Keratinocyte (primary cell): ENCODE measurements around the gene TPTE. TPM values are rescaled to one million over a fixed set of nuclear protein-coding genes. Genes with fewer than 3 reads are reported as not detected.
"Not testable (repeated sequence)": the region's sequence is repeated elsewhere in the genome, so short reads cannot be mapped to it uniquely, and the experiment has no call there.

Experiments
- DNase-seq: peaks from one replicate; pipeline ENCODE4 v3.0.0-alpha.2; 2011; ENCODE audit warnings: low read depth, missing footprints, low spot score
- FAIRE-seq: peaks from 2 replicates; lab custom pipeline; 2011; peaks lifted over from hg19 to GRCh38; lab: Jason Lieb, UNC
- H2AFZ ChIP-seq: 2 replicates; pipeline ENCODE4 v1.6.0; 2012; ENCODE audit warnings: low read length, control low read depth, inconsistent platforms; ENCODE audit not compliant: control insufficient read depth
- H3K27ac ChIP-seq: 2 replicates; pipeline ENCODE4 v1.5.1; 2011; ENCODE audit warnings: low read length; ENCODE audit not compliant: control insufficient read depth, insufficient read depth
- H3K27me3 ChIP-seq: 3 replicates; pipeline ENCODE4 v1.6.0; 2011; ENCODE audit warnings: low read length; ENCODE audit not compliant: control insufficient read depth, insufficient read depth; ENCODE audit errors: extremely low read depth
- H3K36me3 ChIP-seq, 2 experiments: 2 replicates in 1 of 2; 3 replicates in 1 of 2; pipeline ENCODE4 v1.5.1; 2011; ENCODE audit warnings: low read length in 2 of 2, mild to moderate bottlenecking in 1 of 2; ENCODE audit not compliant: control insufficient read depth in 2 of 2, insufficient read depth in 2 of 2; ENCODE audit errors: extremely low read depth in 1 of 2
- H3K4me1 ChIP-seq: 3 replicates; pipeline ENCODE4 v1.5.1; 2011; ENCODE audit warnings: low read length; ENCODE audit not compliant: control insufficient read depth, insufficient read depth; ENCODE audit errors: extremely low read depth
- H3K4me2 ChIP-seq: 3 replicates; pipeline ENCODE4 v1.6.0; 2011; ENCODE audit warnings: low read depth, low read length; ENCODE audit not compliant: control insufficient read depth, insufficient read depth; ENCODE audit errors: extremely low read depth
- H3K4me3 ChIP-seq, 3 experiments: fragments of 200-600 bp in 1 of 3; sonication (generic) in 1 of 3; 2 replicates in 2 of 3; 3 replicates in 1 of 3; pipeline ENCODE4 v1.5.1; 2011 to 2016; ENCODE audit warnings: low read length in 3 of 3, mild to moderate bottlenecking in 3 of 3, control low read depth in 2 of 3, inconsistent platforms in 1 of 3, low read depth in 1 of 3, mixed read lengths in 1 of 3, mixed run types in 1 of 3, moderate library complexity in 1 of 3; ENCODE audit not compliant: control insufficient read depth in 2 of 3, insufficient read depth in 2 of 3; ENCODE audit errors: extremely low read depth in 1 of 3
- H3K79me2 ChIP-seq: 2 replicates; pipeline ENCODE4 v1.6.0; 2012; ENCODE audit warnings: low read length; ENCODE audit not compliant: control insufficient read depth, insufficient read depth
- H3K9ac ChIP-seq: 3 replicates; pipeline ENCODE4 v1.6.0; 2011; ENCODE audit warnings: low read length; ENCODE audit not compliant: control insufficient read depth, insufficient read depth; ENCODE audit errors: extremely low read depth
- H3K9me1 ChIP-seq: 3 replicates; pipeline ENCODE4 v1.6.0; 2011; ENCODE audit warnings: low read length; ENCODE audit not compliant: control insufficient read depth, insufficient read depth; ENCODE audit errors: extremely low read depth
- H3K9me3 ChIP-seq: 2 replicates; pipeline ENCODE4 v1.5.1; 2012; ENCODE audit warnings: low read depth, low read length; ENCODE audit not compliant: control insufficient read depth
- H4K20me1 ChIP-seq: 3 replicates; pipeline ENCODE4 v1.6.0; 2011; ENCODE audit warnings: low read length; ENCODE audit not compliant: control insufficient read depth, insufficient read depth; ENCODE audit errors: extremely low read depth
- CTCF ChIP-seq, 3 experiments: IDR thresholded peaks in 1 of 3; conservative IDR thresholded peaks in 1 of 3; optimal IDR thresholded peaks in 1 of 3; 2 replicates in 2 of 3; 3 replicates in 1 of 3; pipeline versions ENCODE3 to v1.5.1; 2011; ENCODE audit warnings: low read length in 3 of 3, mild to moderate bottlenecking in 3 of 3, moderate library complexity in 2 of 3, control low read depth in 1 of 3, inconsistent platforms in 1 of 3; ENCODE audit not compliant: insufficient read depth in 2 of 3; ENCODE audit errors: extremely low read depth in 1 of 3
- EZH2 ChIP-seq: IDR thresholded peaks from one replicate; pipeline ENCODE4 v1.6.1; 2012; ENCODE audit warnings: inconsistent platforms, mild to moderate bottlenecking, low read length, moderate library complexity
- dilution Hi-C: fragments of 300-500 bp; cut with MboI; formaldehyde crosslinking; loops from one replicate; pipeline ENCODE4 v1.7.0; 2020; ENCODE audit warnings: low sequenced_read_pairs; ENCODE audit not compliant: extremely low pct_ligation_motif_present
- polyA plus RNA-seq, 5 experiments: library from polyadenylated mRNA; depleted of rRNA in 3 of 5; stranded (reverse) in 3 of 5; stranded (forward) in 1 of 5; unstranded in 1 of 5; fragments of >200 nt; gene quantifications; 1 replicate in 1 of 5; 2 replicates in 3 of 5; 3 replicates in 1 of 5; pipeline versions ENCODE4 v1.2.1 to v1.2.3, GENCODE V29; 2011 to 2012; ENCODE audit warnings: missing spikeins in 2 of 5, low read depth in 1 of 5, low replicate concordance in 1 of 5

The TPTE gene
- polyA plus RNA-seq, 1 donor (not counting 4 experiments of a cell fraction or from before 2014, with no cell fraction given) = not detected

- H3K9me1 ChIP-seq, H3K4me2 ChIP-seq, H3K27me3 ChIP-seq, H3K4me1 ChIP-seq, H2AFZ ChIP-seq, dilution Hi-C loops, H3K36me3 ChIP-seq, H3K9me3 ChIP-seq, FAIRE-seq, DNase-seq, H4K20me1 ChIP-seq, H3K4me3 ChIP-seq, H3K27ac ChIP-seq, H3K9ac ChIP-seq, H3K79me2 ChIP-seq: not testable (repeated sequence)
Observed at GRCh38 chr21:10614285-10614684, 92.9 kb downstream of the TPTE start.

- dilution Hi-C loops = not testable (repeated sequence)
Observed at GRCh38 chr21:10616061-10616460, 94.7 kb downstream of the TPTE start.

GRCh38 chr21:10616535-10616934 lies 95.2 kb downstream of the TPTE start:
- FAIRE-seq (no peak), DNase-seq (no peak)
- H4K20me1 ChIP-seq = no peaks in the 10 kb centered on the region
- no peaks in the 10 kb centered on the region for H3K36me3 ChIP-seq
- H3K27me3 ChIP-seq = no peaks in the 10 kb centered on the region
- no peaks in the 10 kb centered on the region for H3K79me2 ChIP-seq
- H3K4me2 ChIP-seq = no peak overlapping the region
- no peak for TF ChIP-seq EZH2
- no peak for TF ChIP-seq CTCF (optimal IDR thresholded peaks at IDR 0.05 in 1 of 3, IDR thresholded peaks at IDR 0.05 in 1 of 3, conservative IDR thresholded peaks at IDR 0.05 in 1 of 3; ENCODE audit: extremely low read depth in 1 of 3, insufficient read depth in 2 of 3, low read length in 3 of 3)
- no peaks in the 10 kb centered on the region for H3K4me1 ChIP-seq
- H3K9me3 ChIP-seq = peaks cover 8% of the 10 kb centered on the region
- H3K9ac ChIP-seq = no peak overlapping the region
- H3K4me3 ChIP-seq = no peak overlapping the region
- H3K9me1 ChIP-seq = no peaks in the 10 kb centered on the region
- H3K27ac ChIP-seq = no peak overlapping the region
- dilution Hi-C loops = no loop called here
- no peak overlapping the region for H2AFZ ChIP-seq

More at GRCh38 chr21:10616061-10616460, 94.7 kb downstream of the TPTE start:
- not testable (repeated sequence) for H3K27ac ChIP-seq, H3K4me1 ChIP-seq, FAIRE-seq, H3K9me3 ChIP-seq, H3K79me2 ChIP-seq, H3K27me3 ChIP-seq, H3K9ac ChIP-seq, H2AFZ ChIP-seq, DNase-seq, H3K36me3 ChIP-seq, H3K4me3 ChIP-seq, H3K9me1 ChIP-seq, H4K20me1 ChIP-seq, H3K4me2 ChIP-seq

- H3K79me2 ChIP-seq, H3K36me3 ChIP-seq, DNase-seq, H4K20me1 ChIP-seq, H3K4me2 ChIP-seq, H3K9me3 ChIP-seq, H3K4me1 ChIP-seq, H3K27ac ChIP-seq, H3K27me3 ChIP-seq, FAIRE-seq, H3K4me3 ChIP-seq, H2AFZ ChIP-seq, dilution Hi-C loops, H3K9ac ChIP-seq, H3K9me1 ChIP-seq: not testable (repeated sequence)
Observed at GRCh38 chr21:10617133-10617752, 95.9 kb downstream of the TPTE start.
